Measurements from ENCODE around the gene PTPN4.
"Not testable (repeated sequence)": the region's sequence is repeated elsewhere in the genome, so short reads cannot be mapped to it uniquely, and the experiment has no call there.

Gene PTPN4

DNA sequence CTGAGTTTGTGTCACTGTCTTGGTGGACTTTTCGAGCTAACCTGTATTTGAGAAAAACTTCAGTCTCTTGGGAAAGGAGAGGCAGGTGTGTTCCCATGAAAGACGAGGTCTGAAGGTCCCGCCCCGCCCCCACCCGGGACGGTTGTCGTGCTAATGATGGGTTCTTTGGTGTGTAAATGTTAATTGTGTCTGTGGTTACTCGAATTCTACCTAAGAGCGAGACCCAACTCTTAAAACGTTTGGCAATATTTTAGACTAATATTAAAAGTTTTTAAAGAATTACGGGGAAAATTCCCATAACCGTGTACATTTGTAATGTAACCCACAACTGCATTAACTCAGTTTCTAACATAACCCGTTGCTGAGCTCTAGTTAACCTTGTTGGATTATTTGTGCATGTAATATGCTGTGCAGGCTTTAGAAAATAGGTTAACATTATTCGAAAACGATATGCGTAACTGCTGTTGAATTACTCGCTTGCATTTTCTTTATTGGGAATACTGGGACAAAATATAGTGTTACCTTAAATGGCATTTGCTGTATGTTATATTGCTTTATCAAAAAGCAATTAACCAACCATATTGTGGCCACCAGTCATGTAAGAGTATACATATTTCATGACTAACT, 254.0 kb downstream of the PTPN4 start:
- Histone ChIP-seq H3K36me3 (no peaks in the 10 kb centered on the region), H3K27me3 (no peaks in the 10 kb centered on the region), H3K4me3 (ENCODE audit: low read depth, low read length) (peak overlapping the region; percentile 74), H3K9me3 (no peaks in the 10 kb centered on the region), H3K4me1 (no peaks in the 10 kb centered on the region)
- TF ChIP-seq, protein P1, sequence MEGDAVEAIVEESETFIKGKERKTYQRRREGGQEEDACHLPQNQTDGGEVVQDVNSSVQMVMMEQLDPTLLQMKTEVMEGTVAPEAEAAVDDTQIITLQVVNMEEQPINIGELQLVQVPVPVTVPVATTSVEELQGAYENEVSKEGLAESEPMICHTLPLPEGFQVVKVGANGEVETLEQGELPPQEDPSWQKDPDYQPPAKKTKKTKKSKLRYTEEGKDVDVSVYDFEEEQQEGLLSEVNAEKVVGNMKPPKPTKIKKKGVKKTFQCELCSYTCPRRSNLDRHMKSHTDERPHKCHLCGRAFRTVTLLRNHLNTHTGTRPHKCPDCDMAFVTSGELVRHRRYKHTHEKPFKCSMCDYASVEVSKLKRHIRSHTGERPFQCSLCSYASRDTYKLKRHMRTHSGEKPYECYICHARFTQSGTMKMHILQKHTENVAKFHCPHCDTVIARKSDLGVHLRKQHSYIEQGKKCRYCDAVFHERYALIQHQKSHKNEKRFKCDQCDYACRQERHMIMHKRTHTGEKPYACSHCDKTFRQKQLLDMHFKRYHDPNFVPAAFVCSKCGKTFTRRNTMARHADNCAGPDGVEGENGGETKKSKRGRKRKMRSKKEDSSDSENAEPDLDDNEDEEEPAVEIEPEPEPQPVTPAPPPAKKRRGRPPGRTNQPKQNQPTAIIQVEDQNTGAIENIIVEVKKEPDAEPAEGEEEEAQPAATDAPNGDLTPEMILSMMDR (IDR thresholded peaks at IDR 0.05; ENCODE audit: low read depth, low read length): no peak
- peak; percentile 24 for DNase-seq

GRCh38 chr2:120014226-120014980, 254.7 kb downstream of the PTPN4 start:
- peak overlapping the region; percentile 74 for H3K4me3 ChIP-seq (ENCODE audit: low read depth, low read length)
- no peaks in the 10 kb centered on the region for H3K27me3 ChIP-seq
- no peaks in the 10 kb centered on the region for H3K9me3 ChIP-seq
- TF ChIP-seq, protein P1 (IDR thresholded peaks at IDR 0.05; ENCODE audit: low read depth, low read length): no peak
- no peak for DNase-seq
- H3K4me1 ChIP-seq: no peaks in the 10 kb centered on the region
- no peaks in the 10 kb centered on the region for H3K36me3 ChIP-seq

- Histone ChIP-seq H3K9me3 (no peaks in the 10 kb centered on the region), H3K27me3 (no peaks in the 10 kb centered on the region), H3K36me3 (no peaks in the 10 kb centered on the region), H3K4me3 (ENCODE audit: low read depth, low read length) (no peak overlapping the region), H3K4me1 (no peaks in the 10 kb centered on the region)
- DNase-seq: no peak
- TF ChIP-seq, protein P1 (IDR thresholded peaks at IDR 0.05; ENCODE audit: low read depth, low read length): no peak
Observed at GRCh38 chr2:120016800-120017199, 257.1 kb downstream of the PTPN4 start.

GRCh38 chr2:120017201-120017600, 257.5 kb downstream of the PTPN4 start:
- DNase-seq: no peak
- Histone ChIP-seq H3K36me3 (no peaks in the 10 kb centered on the region), H3K9me3 (no peaks in the 10 kb centered on the region), H3K4me1 (no peaks in the 10 kb centered on the region), H3K27me3 (no peaks in the 10 kb centered on the region), H3K4me3 (ENCODE audit: low read depth, low read length) (no peak overlapping the region)
- TF ChIP-seq, protein P1 (IDR thresholded peaks at IDR 0.05; ENCODE audit: low read depth, low read length): no peak

GRCh38 chr2:120018549-120018948, 258.8 kb downstream of the PTPN4 start:
- Histone ChIP-seq H3K9me3 (no peaks in the 10 kb centered on the region), H3K4me3 (ENCODE audit: low read depth, low read length) (no peak overlapping the region), H3K36me3 (no peaks in the 10 kb centered on the region), H3K27me3 (no peaks in the 10 kb centered on the region), H3K4me1 (no peaks in the 10 kb centered on the region)
- TF ChIP-seq, protein P1 (IDR thresholded peaks at IDR 0.05; ENCODE audit: low read depth, low read length): no peak
- no peak for DNase-seq

DNA sequence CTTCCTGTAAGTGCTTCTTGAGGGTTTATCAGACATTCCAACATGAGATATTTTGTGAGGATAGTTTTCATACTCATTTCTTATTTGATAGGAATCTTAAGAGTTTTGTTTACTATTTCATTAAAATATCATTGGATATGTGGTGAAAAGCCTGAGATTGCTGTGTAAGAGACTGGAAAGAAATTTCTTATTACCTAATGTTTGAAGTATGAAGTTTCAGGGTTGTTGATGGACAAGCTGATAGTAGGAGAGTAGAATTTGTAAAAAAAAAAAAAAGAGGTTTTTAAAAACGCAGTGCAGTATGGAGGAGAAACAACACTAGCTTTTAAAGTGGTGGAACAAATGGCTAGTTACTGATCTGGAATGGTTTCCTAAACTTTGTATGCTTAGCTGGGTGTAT, 260.8 kb downstream of the PTPN4 start:
- H3K36me3 ChIP-seq: no peaks in the 10 kb centered on the region
- DNase-seq: no peak
- H3K4me3 ChIP-seq (ENCODE audit: low read depth, low read length): no peak overlapping the region
- TF ChIP-seq, protein P1 (IDR thresholded peaks at IDR 0.05; ENCODE audit: low read depth, low read length): no peak
- no peaks in the 10 kb centered on the region for H3K4me1 ChIP-seq
- H3K27me3 ChIP-seq: no peaks in the 10 kb centered on the region
- H3K9me3 ChIP-seq: no peaks in the 10 kb centered on the region

DNA sequence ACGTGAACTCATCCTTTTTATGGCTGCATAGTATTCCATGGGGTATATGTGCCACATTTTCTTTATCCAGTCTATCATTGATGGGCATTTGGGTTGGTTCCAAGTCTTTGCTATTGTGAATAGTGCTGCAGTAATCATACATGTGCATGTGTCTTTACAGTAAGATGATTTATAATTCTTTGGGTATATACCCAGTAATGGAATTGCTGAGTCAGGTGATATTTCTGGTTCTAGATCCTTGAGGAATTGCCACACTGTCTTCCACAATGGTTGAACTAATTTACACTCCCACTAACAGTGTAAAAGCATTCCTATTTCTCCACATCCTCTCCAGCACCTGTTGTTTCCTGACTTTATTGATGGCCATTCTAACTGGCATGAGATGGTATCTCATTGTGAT, 262.8 kb downstream of the PTPN4 start:
- not testable (repeated sequence) for H3K4me3 ChIP-seq (ENCODE audit: low read depth, low read length); H3K27me3 ChIP-seq; H3K36me3 ChIP-seq; H3K4me1 ChIP-seq; H3K9me3 ChIP-seq; DNase-seq

Measured in BE2C (cell line).